H1 (cell line): Measurements from ENCODE around the gene AHI1. TPM values are rescaled to one million over a fixed set of nuclear protein-coding genes. Genes with fewer than 3 reads are reported as not detected.
A peak's percentile ranks its signal among the peaks of the same experiment; 100 is the strongest.

Experiments used
- CTCF ChIA-PET: fragments of 300-600 bp; sonication (Branson Sonifier 250); formaldehyde crosslinking; loops from one replicate; lab custom pipeline; 2021; ENCODE audit not compliant: partially characterized antibody; lab: Charles Lee
- POLR2A ChIA-PET: fragments of 300-600 bp; sonication (Branson Sonifier 250); formaldehyde crosslinking; loops from one replicate; lab custom pipeline; 2021; ENCODE audit warnings: inconsistent platforms; ENCODE audit not compliant: partially characterized antibody; lab: Charles Lee
- DNase-seq, 2 experiments: peaks; one replicate each; pipeline versions ENCODE4 v3.0.0 to v3.0.0-alpha.2; 2010 to 2022; ENCODE audit warnings: low spot score in 2 of 2, low read depth in 1 of 2, mixed read lengths in 1 of 2
- FAIRE-seq: peaks from 2 replicates; lab custom pipeline; 2011; peaks lifted over from hg19 to GRCh38; lab: Jason Lieb, UNC
- H2AFZ ChIP-seq: 2 replicates; pipeline ENCODE4 v1.8.1; 2012; ENCODE audit warnings: low read length, inconsistent platforms
- H2AK5ac ChIP-seq: 2 replicates; pipeline ENCODE4 v1.6.1; 2013; ENCODE audit warnings: low read depth, low read length
- H2BK120ac ChIP-seq: replicated peaks from 2 replicates; pipeline ENCODE3; 2013; ENCODE audit warnings: low read depth, low read length, inconsistent platforms
- H2BK12ac ChIP-seq: 2 replicates; pipeline ENCODE4 v1.6.1; 2013; ENCODE audit warnings: low read depth, low read length
- H2BK15ac ChIP-seq: 2 replicates; pipeline ENCODE4 v1.6.1; 2013; ENCODE audit warnings: low read length
- H2BK20ac ChIP-seq: 2 replicates; pipeline ENCODE4 v1.6.1; 2013; ENCODE audit warnings: low read length
- H2BK5ac ChIP-seq: 2 replicates; pipeline ENCODE4 v1.6.1; 2013; ENCODE audit warnings: low read depth, low read length
- H3K14ac ChIP-seq: 2 replicates; pipeline ENCODE4 v1.6.1; 2013; ENCODE audit warnings: inconsistent platforms; ENCODE audit not compliant: insufficient read length
- H3K18ac ChIP-seq: 2 replicates; pipeline ENCODE4 v1.6.1; 2013; ENCODE audit warnings: low read length; ENCODE audit errors: extremely low read depth
- H3K23ac ChIP-seq: 2 replicates; pipeline ENCODE4 v1.6.1; 2013; ENCODE audit warnings: inconsistent platforms; ENCODE audit not compliant: insufficient read length
- H3K23me2 ChIP-seq: 2 replicates; pipeline ENCODE4 v1.6.1; 2013; ENCODE audit warnings: low read depth, low read length
- H3K27ac ChIP-seq: 2 replicates; pipeline ENCODE4 v1.6.1; 2011; ENCODE audit warnings: low read depth, low read length, inconsistent platforms
- H3K27me3 ChIP-seq, 4 experiments: replicated peaks in 1 of 4; 1 replicate in 1 of 4; 2 replicates in 3 of 4; pipeline versions ENCODE4 v1.6.1 to v1.8.1; 2011 to 2013; ENCODE audit warnings: low read length in 3 of 4, mild to moderate bottlenecking in 3 of 4, inconsistent platforms in 2 of 4, mixed read lengths in 2 of 4, moderate library complexity in 1 of 4; ENCODE audit not compliant: control insufficient read depth in 3 of 4, insufficient read depth in 3 of 4; ENCODE audit errors: extremely low read depth in 1 of 4
- H3K36me3 ChIP-seq, 4 experiments: 2 replicates each; pipeline versions ENCODE4 v1.6.1 to v1.8.1; 2011 to 2013; ENCODE audit warnings: mild to moderate bottlenecking in 4 of 4, low read length in 3 of 4, moderate library complexity in 2 of 4, control low read depth in 1 of 4, inconsistent platforms in 1 of 4; ENCODE audit not compliant: insufficient read depth in 4 of 4, control insufficient read depth in 2 of 4
- H3K4ac ChIP-seq: replicated peaks from 2 replicates; pipeline ENCODE3; 2013; ENCODE audit warnings: low read length, low read depth, mixed read lengths, inconsistent platforms; ENCODE audit not compliant: insufficient read length
- H3K4me1 ChIP-seq, 4 experiments: replicated peaks in 1 of 4; 1 replicate in 1 of 4; 2 replicates in 3 of 4; pipeline versions ENCODE4 v1.6.1 to v1.8.1; 2011 to 2013; ENCODE audit warnings: low read length in 3 of 4, inconsistent platforms in 2 of 4, mixed read lengths in 1 of 4; ENCODE audit not compliant: insufficient read depth in 4 of 4, control insufficient read depth in 3 of 4
- H3K4me2 ChIP-seq, 2 experiments: 2 replicates each; pipeline versions ENCODE4 v1.6.1 to v1.8.1; 2011 to 2013; ENCODE audit warnings: low read depth in 2 of 2, low read length in 2 of 2, control low read depth in 1 of 2, inconsistent platforms in 1 of 2, mild to moderate bottlenecking in 1 of 2; ENCODE audit not compliant: insufficient read depth in 1 of 2
- H3K4me3 ChIP-seq, 4 experiments: fragments of 200-600, 300-600 bp in 1 of 4; sonication (generic), shearing (Covaris generic), sonication (Bioruptor Twin) in 1 of 4; 2 replicates each; pipeline versions ENCODE4 v1.5.1 to v1.8.1; 2011 to 2016; ENCODE audit warnings: low read length in 4 of 4, low read depth in 3 of 4, control low read depth in 2 of 4, inconsistent platforms in 2 of 4, mild to moderate bottlenecking in 2 of 4, mixed read lengths in 1 of 4, moderate library complexity in 1 of 4; ENCODE audit not compliant: insufficient read depth in 2 of 4; ENCODE audit errors: extremely low read depth in 1 of 4
- H3K56ac ChIP-seq: replicated peaks from 2 replicates; pipeline ENCODE3; 2013; ENCODE audit warnings: low read depth, mild to moderate bottlenecking, mixed read lengths, low read length, inconsistent platforms; ENCODE audit not compliant: insufficient read length
- H3K79me1 ChIP-seq: 2 replicates; pipeline ENCODE4 v1.6.1; 2013; ENCODE audit warnings: low read depth, low read length, control low read depth
- H3K79me2 ChIP-seq, 2 experiments: 2 replicates each; pipeline versions ENCODE4 v1.6.1 to v1.8.1; 2012 to 2013; ENCODE audit warnings: low read length in 2 of 2, mild to moderate bottlenecking in 2 of 2, inconsistent platforms in 1 of 2; ENCODE audit not compliant: insufficient read depth in 2 of 2, control insufficient read depth in 1 of 2
- H3K9ac ChIP-seq, 4 experiments: replicated peaks in 1 of 4; 1 replicate in 1 of 4; 2 replicates in 3 of 4; pipeline versions ENCODE4 v1.6.1 to v1.8.1; 2011 to 2013; ENCODE audit warnings: low read depth in 3 of 4, low read length in 3 of 4, control low read depth in 2 of 4, mild to moderate bottlenecking in 2 of 4, moderate library complexity in 2 of 4, inconsistent platforms in 1 of 4; ENCODE audit errors: extremely low read depth in 1 of 4
- H3K9me3 ChIP-seq, 2 experiments: 2 replicates each; pipeline versions ENCODE4 v1.6.1 to v1.8.1; 2012 to 2013; ENCODE audit warnings: mild to moderate bottlenecking in 2 of 2, moderate library complexity in 2 of 2, control low read depth in 1 of 2, inconsistent platforms in 1 of 2, low read depth in 1 of 2, low read length in 1 of 2, mixed read lengths in 1 of 2; ENCODE audit not compliant: insufficient read depth in 2 of 2
- H4K20me1 ChIP-seq, 2 experiments: replicated peaks in 1 of 2; 2 replicates each; pipeline versions ENCODE3 to v1.8.1; 2011 to 2013; ENCODE audit warnings: inconsistent platforms in 2 of 2, low read length in 2 of 2, mild to moderate bottlenecking in 1 of 2; ENCODE audit not compliant: insufficient read depth in 2 of 2, control insufficient read depth in 1 of 2
- H4K5ac ChIP-seq: 2 replicates; pipeline ENCODE4 v1.6.1; 2013; ENCODE audit warnings: low read length, low read depth, mixed read lengths, inconsistent platforms; ENCODE audit not compliant: insufficient read length
- H4K8ac ChIP-seq: 2 replicates; pipeline ENCODE4 v1.8.0; 2013; ENCODE audit warnings: mild to moderate bottlenecking, moderate library complexity, low read length, inconsistent platforms; ENCODE audit not compliant: insufficient read depth; ENCODE audit errors: extremely low read depth
- H4K91ac ChIP-seq: replicated peaks from 2 replicates; pipeline ENCODE3; 2013; ENCODE audit warnings: low read length, mixed read lengths, inconsistent platforms; ENCODE audit not compliant: insufficient read length
- NANOG ChIP-seq: IDR thresholded peaks from 2 replicates; pipeline ENCODE4 v1.6.1; 2011; ENCODE audit warnings: low read length, low read depth, mild to moderate bottlenecking, inconsistent platforms; ENCODE audit not compliant: insufficient read depth, poor library complexity, severe bottlenecking
- WGBS, 2 experiments: shearing (Covaris generic) in 1 of 2; methylation state at CpG; one replicate each; pipeline versions ENCODE4 v1.1.6 to v1.1.7; 2013 to 2015; ENCODE audit warnings: low lambda C conversion rate in 2 of 2, mixed read lengths in 2 of 2, inconsistent platforms in 1 of 2, low coverage in 1 of 2, missing lambda C conversion rate in 1 of 2; ENCODE audit not compliant: insufficient replicate concordance in 2 of 2, insufficient coverage in 1 of 2, insufficient read length in 1 of 2; ENCODE audit errors: extremely low coverage in 1 of 2, missing lambda C conversion rate in 1 of 2; 5-methylcytosine and 5-hydroxymethylcytosine counted together
- polyA plus RNA-seq, 7 experiments: library from polyadenylated mRNA; depleted of rRNA in 3 of 7; stranded (reverse) in 5 of 7; unstranded in 2 of 7; fragments of >200 nt in 5 of 7; fragments of 200-250 nt in 2 of 7; gene quantifications; 1 replicate in 5 of 7; 2 replicates in 1 of 7; 4 replicates in 1 of 7; pipeline versions ENCODE4 v1.2.1 to v1.2.3, GENCODE V29; 2011 to 2013; ENCODE audit warnings: missing spikeins in 2 of 7, mixed read lengths in 2 of 7
- total RNA-seq: library from RNA; stranded (reverse); fragmentation: NEBNext Ultra II Directional; extraction: Animal tissue kit (Norgen Biotek cat#: 25700); gene quantifications from 2 replicates; pipeline ENCODE4 v1.2.1, GENCODE V29; 2021

AHI1 gene
- total and polyA plus RNA-seq, 2 of the 8 experiments (the other 6 are each of a cell fraction or from before 2014, with no cell fraction given): 4.2 to 19.6 TPM

DNA sequence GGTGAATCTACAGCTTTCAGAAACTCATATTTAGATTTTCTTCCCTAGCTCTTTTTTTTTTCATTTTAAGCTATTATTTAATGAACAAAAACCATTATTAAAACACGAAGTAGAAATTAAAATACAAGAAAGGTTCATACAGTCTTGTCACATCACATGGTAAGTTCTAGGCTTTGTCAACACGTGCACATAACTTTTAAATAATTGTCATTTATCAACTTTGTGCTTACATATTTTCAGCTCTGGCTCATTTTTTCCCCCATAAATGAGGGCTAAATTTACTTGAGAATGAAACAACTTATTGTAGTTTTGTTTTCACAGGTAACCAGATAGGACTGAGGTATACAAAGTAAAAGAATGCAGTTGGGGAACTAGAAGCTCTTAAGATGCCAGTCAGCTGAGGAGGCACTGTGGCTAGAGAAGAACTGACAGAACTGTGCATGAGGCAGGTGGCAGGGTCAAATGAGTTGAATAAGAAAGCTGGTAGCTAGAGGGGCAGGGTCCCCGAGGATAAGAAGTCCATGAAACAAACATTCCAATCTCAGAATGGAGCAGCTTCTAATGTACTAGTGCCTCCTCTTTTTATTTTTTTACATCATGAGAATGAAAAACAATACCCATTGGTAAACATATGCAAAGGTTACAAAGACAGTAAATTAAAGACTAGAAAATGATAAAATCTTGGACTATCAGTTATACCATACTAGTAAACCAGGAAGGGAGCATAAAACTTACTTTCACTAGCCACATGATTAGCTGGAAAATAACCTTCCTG lies 174.9 kb downstream of the AHI1 start:
- no peak overlapping the region for H3K14ac ChIP-seq
- no peaks in the 10 kb centered on the region for H4K20me1 ChIP-seq
- no peak overlapping the region for H4K91ac ChIP-seq
- H4K8ac ChIP-seq: no peak overlapping the region
- H3K27me3 ChIP-seq: no peaks in the 10 kb centered on the region
- no peaks in the 10 kb centered on the region for H3K79me1 ChIP-seq
- DNase-seq: no peak
- H3K56ac ChIP-seq: no peak overlapping the region
- H2BK120ac ChIP-seq: no peak overlapping the region
- peak overlapping the region; percentile 54 for H4K5ac ChIP-seq
- H3K9ac ChIP-seq: no peak overlapping the region
- TF ChIP-seq NANOG: no peak
- TF ChIP-seq, all 59 proteins: peak for 0
- no peak overlapping the region for H2AK5ac ChIP-seq
- H2BK15ac ChIP-seq: no peak overlapping the region
- no peak overlapping the region for H3K23ac ChIP-seq
- H2AFZ ChIP-seq: no peak overlapping the region
- no peak overlapping the region for H2BK20ac ChIP-seq
- ChIA-PET POLR2A (no interaction called here), CTCF (interaction anchor here (0.5 to 1.5 kb wide), 6 partner anchors 9 to 382 kb away, joined by 3 to 5 read pairs (median 4); no protein-coding TSS in a partner anchor)
- H2BK12ac ChIP-seq: no peak overlapping the region
- H3K79me2 ChIP-seq: no peaks in the 10 kb centered on the region
- no peak overlapping the region for H3K4me3 ChIP-seq
- H3K4me2 ChIP-seq: no peak overlapping the region
- no peak for FAIRE-seq
- no peak overlapping the region for H2BK5ac ChIP-seq
- H3K4ac ChIP-seq: no peak overlapping the region
- H3K23me2 ChIP-seq: no peaks in the 10 kb centered on the region
- H3K4me1 ChIP-seq: peaks cover 0 to 5% (median 0%) of the 10 kb centered on the region in 4 experiments; a peak in 2 of 7 replicates
- H3K36me3 ChIP-seq: no peaks in the 10 kb centered on the region
- H3K18ac ChIP-seq: no peak overlapping the region
- 87% methylated on average over 3 of the region's 3 CpGs; no CpG with 5 or more reads in 1 of the 2 experiments for WGBS, 2 experiments
- no peak overlapping the region for H3K27ac ChIP-seq
- no peaks in the 10 kb centered on the region for H3K9me3 ChIP-seq
